GM19193 (cell line): ENCODE results near the gene DNASE2B.

Experiments used
- POLR2A ChIP-seq: IDR thresholded peaks from 4 replicates; pipeline ENCODE4 v1.6.1; 2011; ENCODE audit not compliant: insufficient read depth, insufficient read length; ENCODE audit errors: extremely low read depth

Gene DNASE2B, protein sequence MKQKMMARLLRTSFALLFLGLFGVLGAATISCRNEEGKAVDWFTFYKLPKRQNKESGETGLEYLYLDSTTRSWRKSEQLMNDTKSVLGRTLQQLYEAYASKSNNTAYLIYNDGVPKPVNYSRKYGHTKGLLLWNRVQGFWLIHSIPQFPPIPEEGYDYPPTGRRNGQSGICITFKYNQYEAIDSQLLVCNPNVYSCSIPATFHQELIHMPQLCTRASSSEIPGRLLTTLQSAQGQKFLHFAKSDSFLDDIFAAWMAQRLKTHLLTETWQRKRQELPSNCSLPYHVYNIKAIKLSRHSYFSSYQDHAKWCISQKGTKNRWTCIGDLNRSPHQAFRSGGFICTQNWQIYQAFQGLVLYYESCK

DNA sequence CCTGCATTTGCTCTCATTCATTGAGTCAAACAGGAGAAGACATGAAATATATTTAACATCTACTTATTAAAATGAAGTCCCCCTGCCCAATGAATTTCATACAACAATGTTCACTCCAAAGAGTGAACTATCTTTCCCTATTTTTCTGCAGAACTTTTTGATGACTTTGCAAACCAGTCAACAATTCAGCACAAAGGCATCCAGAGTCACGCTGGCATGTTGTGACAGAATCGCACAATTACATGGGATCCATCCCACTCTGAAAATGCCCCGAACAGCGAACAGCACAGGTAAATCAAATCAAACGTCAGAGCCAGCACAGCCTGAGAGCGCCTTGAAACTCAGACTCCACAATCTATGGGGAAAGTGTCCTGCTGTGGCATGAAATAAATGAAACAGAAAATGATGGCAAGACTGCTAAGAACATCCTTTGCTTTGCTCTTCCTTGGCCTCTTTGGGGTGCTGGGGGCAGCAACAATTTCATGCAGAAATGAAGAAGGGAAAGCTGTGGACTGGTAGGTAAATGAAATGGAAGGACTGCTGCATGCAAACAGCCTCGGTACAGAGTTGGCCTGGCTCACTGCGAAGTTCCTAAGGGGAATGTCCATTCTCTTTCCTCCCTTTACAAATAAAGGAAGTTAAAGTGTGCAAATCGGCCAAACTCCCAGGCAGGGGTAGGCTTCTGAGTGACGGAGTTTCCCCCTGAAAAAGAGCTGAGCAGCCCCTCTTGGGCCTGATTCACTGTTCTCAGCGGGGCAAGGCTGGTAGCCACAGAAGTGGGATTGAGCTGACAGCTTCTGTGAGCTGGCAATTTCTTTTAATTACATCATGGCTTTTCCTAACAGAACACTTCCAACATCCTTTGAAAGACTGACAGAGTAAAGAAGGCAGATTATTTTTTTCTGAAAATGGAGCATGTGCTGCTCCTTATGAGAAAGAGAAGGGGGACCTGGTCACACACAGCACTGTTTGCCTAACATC lies at the start of gene DNASE2B:
Gene DNASE2B (plus strand): TSS at position 310 of the 981 bp plus-strand sequence. CDS start 81 bp downstream, at position 391.
- no peak for TF ChIP-seq POLR2A

DNA sequence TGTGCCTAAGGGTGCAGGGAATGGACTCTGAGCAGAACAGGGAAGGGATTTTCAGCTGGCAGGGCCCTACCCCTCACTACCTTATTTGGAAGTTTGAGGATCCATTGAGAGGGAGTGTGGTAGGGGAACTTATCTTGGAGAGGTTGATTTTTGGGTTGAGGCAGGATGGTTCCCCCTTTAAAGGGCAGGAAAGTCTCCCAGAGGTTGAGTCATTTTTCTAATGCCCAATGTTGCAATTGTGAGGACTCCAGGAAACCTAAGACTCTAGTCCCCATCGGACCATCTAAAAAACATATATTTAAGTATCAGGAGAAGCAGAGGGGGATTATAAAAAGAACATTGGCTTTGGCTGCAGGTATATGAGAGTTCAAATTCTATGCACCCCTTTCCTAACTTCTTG lies 49.5 kb upstream of the DNASE2B start:
- no peak for TF ChIP-seq POLR2A

DNA sequence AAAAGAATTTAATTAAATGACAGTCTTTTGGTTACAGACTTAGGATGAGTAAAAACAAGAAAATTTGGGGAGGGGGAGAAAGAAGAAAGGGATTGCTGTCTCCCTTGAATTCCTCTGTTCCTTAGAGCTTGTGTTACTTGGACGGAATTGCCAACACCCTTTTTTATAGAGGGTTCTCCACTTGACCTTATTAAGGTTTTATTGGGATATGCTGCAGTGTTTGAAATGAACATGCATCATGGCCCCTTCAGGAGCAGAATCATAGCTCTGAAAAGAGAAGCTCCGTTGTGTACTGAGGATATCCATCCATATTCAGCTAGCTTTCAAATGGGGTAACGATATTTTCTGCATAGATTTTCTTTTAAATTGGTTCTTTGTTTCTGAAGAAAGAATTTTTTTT lies 48.2 kb upstream of the DNASE2B start:
- no peak for TF ChIP-seq POLR2A

DNA sequence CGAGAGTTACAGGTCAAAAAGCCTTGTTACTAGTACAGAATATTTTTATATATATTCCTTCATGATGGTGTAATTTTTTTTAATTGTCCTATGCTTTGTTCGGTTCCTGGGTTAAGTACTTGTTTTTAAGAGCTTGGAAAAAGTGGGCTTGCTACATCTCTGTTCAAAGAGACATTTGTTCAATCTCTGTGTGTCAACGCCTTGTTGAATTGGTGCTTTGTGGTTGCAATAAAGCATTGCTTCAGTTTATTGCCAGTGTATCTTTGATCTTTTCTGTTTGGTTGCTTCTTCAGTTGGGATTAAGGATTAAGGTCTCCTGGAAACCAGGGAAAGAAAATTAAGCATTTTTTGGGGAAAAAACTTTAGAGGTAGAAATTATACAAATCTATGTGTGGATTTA lies 47.7 kb upstream of the DNASE2B start:
- TF ChIP-seq POLR2A: no peak

DNA sequence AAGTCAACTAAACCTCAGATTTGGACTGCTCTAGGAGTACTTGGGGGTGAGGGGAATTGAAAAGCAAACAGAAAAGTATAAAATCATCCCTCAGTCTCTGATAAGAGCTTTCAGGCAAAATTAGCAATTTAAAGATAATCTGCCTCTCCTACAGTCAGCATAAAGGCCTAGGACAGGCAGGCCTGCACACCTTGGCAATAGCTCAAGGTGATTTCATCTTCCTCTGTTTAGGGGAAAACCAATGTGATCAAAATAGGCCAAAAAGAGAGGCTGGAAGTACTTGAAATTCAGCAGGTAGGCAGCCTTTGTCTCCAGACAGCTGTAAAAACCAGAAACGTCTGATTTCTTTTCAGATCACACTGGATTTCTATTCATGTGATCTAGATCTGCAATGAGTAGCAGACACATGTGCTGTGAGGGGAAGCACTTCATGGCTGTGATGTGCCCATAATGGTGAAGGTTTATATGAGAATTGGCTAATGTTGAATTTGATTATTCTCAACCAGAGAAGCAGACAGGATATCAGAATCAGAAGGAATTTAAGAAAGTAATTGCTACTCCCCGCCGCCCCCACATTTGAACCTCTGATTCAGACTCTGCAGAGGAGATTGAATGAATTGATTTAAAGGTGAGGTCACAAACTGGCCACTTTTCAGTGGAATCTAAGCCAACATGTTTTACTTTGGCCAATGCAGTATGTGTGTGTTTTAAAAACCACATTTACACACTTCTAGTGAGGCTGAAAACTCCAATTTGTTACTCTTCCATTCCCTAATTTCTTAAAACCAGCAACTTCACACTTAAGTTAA lies 45.8 kb upstream of the DNASE2B start:
- no peak for TF ChIP-seq POLR2A

DNA sequence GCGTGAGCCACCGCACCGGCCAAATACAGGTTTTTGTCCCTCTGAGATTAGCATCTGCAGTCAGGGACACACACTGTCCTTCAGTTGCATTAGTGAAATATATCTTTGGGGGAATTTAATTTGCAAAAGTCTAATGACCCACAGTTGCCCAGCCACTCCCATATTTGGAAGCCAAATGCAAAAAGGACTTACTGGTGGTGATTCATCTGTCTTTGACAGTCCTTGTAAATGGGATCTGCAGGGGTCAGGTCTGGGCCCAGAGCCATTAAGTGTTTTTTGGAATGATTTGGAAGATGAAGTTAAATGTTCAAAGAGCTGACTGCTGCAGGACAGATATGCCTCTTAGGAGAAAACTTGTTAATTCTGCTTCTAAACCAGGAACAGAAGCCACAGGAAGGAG lies 44.6 kb upstream of the DNASE2B start:
- TF ChIP-seq POLR2A: no peak

DNA sequence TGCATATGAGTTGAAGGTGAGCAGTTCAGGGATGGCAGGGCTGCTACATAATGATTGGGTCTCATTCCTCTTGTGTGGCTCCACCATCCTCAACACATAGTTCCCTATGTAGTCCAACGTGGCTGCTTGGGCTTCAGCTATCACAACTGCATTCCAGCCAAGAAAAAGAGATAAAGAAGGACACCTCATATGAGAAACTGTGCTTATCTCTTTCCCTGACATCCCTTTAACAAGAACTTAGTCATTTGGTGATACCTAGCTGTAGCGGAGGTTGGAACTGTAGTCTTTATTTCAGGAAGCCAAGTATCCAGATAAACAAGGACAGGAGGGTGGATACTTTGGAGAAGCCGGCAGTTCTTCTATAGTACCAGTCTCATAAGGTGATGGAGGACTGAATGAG lies 42.7 kb upstream of the DNASE2B start:
- TF ChIP-seq POLR2A: no peak

DNA sequence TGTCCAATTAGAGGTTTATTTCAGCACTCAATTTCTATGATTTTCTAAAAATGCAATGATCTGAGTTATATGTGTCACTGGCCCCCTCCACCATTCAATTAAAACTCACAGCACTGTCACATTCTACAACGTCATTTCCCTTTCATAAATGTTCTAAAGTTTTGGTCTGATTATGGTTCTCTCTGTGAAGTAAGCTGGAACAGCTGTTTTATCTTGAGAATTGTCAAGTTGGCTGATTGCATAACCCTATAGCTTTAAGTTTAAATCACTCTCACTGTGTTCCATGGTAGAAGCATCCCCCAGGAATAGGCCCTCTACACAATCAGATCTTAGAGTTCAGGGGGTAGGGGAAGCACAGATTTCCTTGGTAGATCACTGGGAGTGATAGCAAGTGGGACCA lies 41.4 kb upstream of the DNASE2B start:
- TF ChIP-seq POLR2A: no peak

DNA sequence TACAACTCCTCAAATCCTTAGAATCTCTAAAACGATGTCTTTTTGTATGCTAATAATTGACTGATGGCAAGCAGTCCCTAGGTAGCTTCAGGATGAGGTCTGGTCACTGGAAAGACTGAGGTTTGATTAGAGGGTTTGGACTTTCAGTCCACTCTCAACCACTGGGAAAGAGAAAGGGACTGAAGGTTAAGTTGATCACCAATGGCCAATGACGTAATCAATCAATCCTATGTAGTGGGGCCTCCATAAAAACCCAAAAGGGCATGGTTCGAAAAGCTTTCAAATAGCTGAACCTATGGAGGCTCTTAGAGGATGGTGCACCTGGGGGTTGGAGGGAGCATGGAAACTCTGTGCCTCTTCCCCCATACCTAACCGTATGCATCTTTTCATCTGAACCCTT lies 39.6 kb upstream of the DNASE2B start:
- no peak for TF ChIP-seq POLR2A

DNA sequence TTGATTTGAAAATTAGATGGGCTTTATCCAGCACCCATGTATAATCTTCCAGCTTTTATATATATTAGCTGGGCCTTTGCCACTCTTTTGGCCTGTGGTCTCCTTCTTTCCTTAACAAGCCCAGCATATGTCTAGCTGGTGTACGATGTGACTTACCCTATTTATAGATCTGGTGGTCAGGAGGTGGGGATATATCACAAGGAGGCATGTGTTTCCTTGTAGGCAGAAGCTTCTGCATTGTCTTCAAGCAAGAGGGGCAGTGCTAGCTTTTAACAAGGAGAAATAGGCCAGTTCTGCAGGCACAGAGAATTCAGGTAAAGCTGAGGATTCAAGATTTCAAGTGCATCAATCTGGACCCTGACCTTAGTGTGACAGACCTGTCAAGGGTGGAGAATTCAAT lies 38.0 kb upstream of the DNASE2B start:
- TF ChIP-seq POLR2A: no peak

DNA sequence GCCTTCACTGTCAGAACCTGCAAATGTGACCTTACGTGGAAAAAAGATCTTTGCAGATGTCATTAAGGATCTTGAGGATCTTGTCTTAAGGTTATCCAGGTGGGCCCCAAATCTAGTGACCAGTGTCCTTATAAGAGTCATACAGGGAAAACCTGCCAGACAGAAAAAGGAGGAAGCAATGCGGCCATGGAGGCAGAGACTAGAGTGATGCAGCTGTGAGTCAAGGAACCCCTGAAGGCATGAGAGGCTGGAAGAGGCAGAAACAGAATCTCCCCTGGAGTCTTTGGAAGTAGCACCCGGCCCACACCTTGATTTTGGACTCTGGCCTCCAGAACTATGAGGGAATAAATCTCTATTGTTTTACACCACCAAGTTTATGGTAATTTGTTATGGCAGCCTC lies 36.5 kb upstream of the DNASE2B start:
- no peak for TF ChIP-seq POLR2A

DNA sequence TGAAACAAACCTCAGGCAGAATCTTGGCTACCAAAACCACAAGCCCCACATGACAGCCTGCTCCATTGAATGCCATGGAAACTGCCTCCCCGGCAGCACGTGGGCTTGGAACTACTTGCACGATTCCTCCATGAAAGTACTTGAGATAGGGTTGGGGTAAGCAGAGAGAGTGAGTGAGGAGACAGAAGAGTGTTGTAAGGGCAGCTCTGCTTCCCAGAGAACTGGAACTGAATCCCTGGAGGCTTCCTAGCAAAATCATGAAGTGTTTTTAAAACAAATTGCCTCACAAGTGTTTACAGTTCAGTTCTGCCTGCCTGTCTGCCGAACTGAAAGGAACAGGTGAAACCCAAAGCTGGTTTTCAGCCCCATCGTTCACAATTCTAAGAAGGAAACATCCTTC lies 35.3 kb upstream of the DNASE2B start:
- TF ChIP-seq POLR2A: no peak

DNA sequence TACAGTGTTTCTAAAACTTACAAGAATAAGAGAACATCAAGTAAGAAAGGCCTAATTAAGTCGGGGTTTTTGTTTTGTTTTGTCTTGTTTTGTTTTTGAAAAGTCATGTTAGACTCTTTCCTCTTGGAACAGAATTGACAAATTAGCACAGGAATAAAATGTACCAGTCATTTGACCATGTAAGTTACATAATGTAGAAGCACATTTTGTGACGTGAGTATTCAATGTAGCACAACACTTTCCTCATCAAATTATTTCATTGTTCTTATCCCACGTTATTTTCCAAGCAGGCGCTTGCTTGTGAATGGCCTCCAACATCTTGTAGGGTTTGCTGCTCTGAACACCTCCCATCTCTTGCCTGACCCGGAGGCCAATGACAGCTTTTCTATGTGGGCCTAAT lies 34.7 kb upstream of the DNASE2B start:
- TF ChIP-seq POLR2A: no peak

DNA sequence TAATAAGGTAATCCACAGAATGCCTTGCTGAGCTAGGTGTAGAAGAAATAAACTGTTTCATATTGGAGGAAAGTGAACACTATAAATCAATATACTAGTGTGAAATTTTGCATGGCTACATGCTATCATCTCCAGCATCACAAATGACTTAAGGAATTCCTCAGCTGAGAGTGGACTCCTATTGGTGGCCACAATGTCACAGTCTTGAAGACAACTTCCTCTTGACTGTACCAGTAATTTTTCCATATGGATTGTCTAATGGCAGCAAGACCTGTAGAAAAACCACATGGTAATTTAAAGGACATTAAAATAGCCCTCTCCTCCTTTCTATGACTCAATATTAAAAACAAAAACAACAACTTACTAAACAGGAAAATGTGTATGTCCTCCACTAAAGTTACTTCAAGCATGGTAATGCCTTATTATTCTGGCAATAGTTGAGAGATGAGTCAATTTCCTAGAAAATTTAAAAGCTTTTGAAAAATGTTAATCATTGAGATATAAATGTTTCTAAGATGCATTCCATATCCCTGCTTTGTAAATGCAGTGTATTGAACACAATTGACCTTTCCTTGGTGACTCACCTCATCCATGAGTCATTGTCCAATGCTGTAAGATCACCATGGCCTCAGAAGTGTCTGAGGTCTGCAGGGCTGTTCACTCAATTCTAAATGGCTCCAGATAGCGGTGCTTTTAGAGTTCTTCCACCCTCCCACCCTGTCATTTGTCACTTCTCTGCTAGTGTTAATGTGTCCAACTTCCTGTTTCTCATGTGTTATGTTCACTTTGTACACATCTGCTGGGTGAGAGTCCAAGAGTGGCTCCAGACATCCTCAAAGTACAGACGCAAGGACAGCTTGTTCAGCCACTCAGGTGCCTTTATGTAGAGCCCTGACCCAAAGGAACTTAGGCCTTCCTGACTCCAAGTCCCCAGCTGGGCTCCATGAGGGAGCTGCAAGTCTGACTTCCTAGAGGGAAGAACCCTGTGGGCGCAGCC lies 32.8 kb upstream of the DNASE2B start:
- TF ChIP-seq POLR2A: no peak
